Transverse colon (tissue), 4 donors: ENCODE results near the gene NFAT5.

ENCODE experiments used
- CTCF ChIP-seq, 5 experiments: fragments of 200-600 bp in 3 of 5; fragments of 450-650 bp in 2 of 5; sonication (generic) in 3 of 5; IDR thresholded peaks; 1 replicate in 2 of 5; 2 replicates in 3 of 5; pipeline ENCODE4 v1.5.1; 2016 to 2017; ENCODE audit warnings: antibody characterized with exemption in 5 of 5, inconsistent platforms in 3 of 5, mild to moderate bottlenecking in 2 of 5, moderate library complexity in 1 of 5
- POLR2A ChIP-seq: fragments of 450-650 bp; IDR thresholded peaks from one replicate; pipeline ENCODE4 v1.6.1; 2016; ENCODE audit warnings: antibody characterized with exemption, mild to moderate bottlenecking, moderate library complexity
- POLR2AphosphoS5 ChIP-seq, 3 donors: sonication (generic); formaldehyde crosslinking; IDR thresholded peaks; one replicate each; pipeline ENCODE4 v1.6.1; 2016; ENCODE audit warnings: antibody characterized with exemption in 3 of 3

- no peak for TF ChIP-seq POLR2A
- TF ChIP-seq CTCF (IDR thresholded peaks at IDR 0.05) = no peak
- no peak for TF ChIP-seq POLR2AphosphoS5 (IDR thresholded peaks at IDR 0.05)
These were observed 30.4 kb upstream of the NFAT5 start for GRCh38 chr16:69535123-69536050.
